HS-5 (cell line): ENCODE results near the gene GOSR2.
"Not testable (repeated sequence)": the region's sequence is repeated elsewhere in the genome, so short reads cannot be mapped to it uniquely, and the experiment has no call there.

Experiments
- DNase-seq: peaks from one replicate; pipeline ENCODE4 v3.0.0-alpha.2; 2012; ENCODE audit warnings: low read depth

The GOSR2 gene

DNA sequence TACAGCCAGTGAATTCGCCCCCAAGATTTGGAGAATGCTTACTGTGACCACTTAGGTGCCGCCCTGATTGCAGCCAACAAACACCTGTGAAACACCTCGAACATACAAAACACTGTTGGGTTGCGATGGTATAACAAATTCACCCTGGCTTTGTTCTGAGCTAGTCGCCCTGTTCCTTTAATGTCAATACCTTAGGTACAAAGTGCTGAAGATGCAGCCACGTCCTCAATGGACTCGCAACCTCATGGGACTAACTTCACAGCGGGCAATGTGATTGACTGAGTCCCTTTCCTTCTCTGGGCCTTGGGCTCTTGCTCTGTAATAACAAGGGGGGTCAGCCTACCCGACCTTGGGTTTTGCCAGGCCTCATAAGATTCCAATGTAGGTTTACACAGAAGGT is 28.9 kb upstream of the GOSR2 start:
- DNase-seq, result no peak

DNA sequence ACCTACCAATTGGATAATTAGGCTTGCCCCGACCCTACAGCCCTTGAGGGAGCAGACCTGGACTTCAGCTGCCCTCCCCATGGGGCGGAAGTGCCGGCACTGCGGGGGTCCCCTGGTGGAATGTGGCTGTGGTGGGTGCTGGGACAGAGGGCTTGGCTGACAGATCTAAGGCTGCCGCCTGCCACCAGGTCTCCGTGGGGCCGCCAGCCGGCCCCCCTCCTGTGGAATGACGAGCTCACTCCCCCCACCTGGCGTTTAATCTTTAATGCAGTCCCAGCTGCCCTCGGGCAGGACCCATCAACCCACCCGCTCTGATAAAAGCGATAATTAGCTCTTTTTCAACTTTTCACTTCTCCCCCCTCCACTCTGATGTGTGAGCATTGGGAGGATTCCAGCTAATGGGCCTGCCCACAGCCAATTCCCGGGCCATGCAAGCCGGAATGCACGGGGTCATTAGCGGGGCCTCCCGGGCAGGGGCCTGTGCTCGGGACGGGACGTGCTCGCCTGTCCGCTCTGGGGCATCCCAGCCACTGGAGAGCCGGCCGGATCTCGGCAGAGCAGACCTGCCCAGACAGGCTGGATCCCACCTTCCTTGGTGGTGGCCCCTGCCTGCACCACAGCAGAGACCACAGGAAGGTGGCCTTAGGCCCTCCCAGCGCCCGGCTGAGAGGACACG is 28.3 kb upstream of the GOSR2 start:
- DNase-seq, result no peak

DNA sequence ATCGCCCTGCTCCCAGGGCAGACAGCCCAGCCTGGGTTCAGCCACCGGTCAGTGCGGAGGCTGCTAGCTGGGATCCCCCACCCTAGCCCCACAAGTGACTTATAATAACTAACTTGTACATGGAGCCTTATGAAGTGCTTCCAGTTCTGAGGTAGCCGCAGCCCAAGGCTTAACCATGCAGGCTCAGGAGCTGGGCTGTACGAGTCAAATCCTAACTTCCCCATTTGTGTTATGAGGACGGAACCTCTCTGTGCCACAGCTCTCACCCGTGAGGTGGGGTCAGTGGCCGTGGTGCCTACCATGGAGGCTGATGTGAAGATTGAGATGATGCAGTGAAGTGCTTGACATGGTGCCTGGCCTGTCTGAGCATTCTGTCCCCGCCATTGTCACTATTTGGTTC is 27.8 kb upstream of the GOSR2 start:
- no peak for DNase-seq

DNA sequence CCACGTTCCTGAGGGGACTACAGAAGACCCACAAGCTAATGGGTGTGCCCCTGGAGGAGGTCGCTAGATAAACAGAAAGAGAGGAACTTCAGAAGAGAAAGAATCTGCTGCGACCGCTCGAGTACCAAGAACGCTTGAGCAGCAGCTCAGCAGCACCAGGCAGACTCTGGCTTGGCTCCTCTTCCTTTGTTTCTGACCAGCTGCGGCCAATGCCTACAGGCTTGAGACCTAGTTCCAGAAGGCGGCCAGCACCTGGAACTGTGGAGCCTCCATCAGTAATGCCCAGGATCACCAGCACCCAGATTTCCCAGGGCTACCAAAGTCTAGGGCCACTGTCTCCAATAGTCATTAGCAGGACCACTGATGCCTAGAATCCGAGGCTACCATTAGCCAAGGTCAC is 26.0 kb upstream of the GOSR2 start:
- DNase-seq, result no peak

DNA sequence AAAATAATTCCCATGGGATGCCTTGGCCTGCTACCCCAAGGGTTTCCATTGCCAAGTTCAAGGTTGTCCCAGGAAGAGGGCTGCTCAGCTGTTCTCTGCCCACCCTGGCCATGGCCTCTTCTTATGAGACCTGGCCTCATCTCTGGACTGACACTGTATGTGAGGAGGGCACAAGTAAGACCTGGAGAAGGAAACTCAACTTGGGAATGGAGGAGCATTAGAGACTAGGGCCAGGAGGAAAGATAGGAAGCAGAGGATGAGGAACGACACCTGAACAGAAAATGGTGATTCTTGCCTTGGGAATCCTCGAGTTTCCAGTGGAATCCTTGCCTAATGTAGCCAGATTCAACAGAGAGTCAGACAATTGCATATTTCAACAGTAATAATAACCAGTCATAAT is 24.6 kb upstream of the GOSR2 start:
- no peak for DNase-seq

DNA sequence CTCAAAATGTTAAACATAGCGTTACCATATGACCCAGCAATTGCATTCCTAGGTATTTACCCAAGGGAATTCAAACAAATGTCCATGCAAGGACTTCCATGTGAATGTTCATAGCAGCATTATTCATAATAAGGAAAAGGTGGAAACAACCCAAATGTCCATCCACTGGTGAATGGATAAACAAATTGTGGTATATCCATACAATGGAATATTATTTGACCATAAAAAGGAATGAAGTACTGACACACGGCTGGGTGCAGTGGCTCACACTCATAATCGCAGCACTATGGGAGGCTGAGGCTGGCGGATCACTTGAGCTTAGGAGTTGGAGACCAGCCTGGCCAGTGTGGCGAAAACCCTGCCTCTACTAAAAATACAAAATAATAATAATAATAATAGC is 24.1 kb upstream of the GOSR2 start:
- DNase-seq, result no peak

DNA sequence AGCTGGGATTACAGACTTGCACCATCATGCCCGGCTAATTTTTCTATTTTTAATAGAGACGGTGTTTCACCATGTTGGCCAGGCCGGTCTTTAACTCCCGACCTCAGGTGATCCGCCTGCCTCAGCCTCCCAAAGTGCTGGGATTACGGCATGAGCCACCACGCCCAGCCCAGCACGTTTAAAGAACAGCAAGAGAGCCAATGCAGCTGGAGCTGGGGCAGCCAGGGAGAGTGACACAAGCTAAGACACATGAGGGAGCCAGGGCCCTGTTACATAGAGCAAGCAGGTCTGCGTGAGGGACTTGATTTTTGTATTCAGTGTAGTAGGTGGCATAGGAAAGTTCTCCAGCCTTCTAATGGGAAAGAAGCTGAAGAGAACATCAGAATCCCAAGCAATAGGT is 21.7 kb upstream of the GOSR2 start:
- no peak for DNase-seq

DNA sequence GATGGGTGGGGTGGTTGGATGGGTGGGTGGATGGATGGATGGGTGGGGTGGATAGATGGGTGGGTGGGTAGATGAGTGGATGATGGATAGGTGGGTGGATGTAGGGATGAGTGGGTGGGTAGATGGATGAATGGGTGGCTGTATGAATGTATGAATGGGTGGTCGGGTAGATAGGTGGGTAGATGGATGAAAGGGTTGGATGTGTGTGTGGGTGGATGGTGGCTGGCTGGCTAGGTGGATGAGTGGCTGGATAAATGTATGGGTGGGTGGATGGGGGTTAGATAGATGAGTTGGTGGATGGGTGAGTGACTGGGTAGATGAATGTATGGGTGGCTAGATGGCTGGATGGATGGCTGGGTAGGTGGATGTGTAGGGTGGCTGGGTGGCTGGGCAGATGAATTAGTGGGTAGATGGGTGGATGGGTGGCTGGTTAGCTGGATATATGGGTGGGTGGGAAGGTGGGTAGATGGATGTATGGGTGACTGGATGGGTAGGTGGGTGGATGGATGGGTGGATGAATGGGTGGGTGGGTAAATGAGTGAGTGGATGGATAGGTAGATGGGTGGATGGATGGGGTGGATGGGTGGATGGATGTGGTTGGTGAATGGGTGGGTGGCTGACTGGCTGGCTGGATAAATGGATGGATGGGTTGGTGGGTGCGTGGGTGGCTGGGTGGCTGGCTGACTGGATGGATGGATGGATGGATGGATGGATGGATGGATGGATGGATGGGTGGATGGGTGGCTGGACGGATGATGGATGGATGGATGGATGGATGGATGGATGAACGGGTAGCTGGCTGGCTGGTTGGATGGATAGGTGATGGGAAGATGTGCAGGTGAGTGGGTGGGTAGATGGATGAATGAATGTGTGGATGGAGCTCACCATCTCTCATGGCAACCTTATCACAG is 18.9 kb upstream of the GOSR2 start:
- no peak for DNase-seq

DNA sequence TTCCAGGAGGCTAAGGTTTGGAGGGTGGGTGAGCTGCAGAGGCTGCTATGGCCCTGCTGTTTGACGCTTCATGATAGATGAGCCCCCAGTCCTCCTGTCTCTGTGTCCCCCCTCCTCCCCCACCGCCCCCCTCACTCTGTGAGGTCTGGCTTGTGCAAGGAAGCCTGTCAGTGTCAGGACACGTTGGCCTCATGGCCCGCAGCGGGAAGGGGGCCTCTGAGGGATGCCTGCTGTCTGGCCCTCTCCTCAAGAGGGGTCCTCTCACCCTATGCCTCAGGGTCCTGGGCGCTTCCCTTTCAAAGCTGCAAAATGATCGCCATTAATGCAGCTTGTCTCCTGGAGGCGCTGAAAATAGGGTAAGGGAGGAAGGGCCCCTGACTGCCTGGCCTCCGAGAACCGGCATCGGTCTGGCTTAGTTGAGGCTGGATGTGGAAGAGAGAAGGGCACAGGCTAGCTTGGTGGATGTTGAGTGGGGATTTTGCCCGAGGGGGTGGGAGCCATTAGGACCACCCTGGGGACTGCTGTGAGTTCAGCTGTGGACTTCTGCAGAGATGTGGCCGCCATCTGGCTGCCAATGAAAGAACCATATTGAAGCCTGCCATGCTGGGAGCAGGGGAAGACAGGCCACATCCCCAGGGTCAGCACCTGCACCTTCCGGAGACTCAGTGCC is 14.8 kb upstream of the GOSR2 start:
- DNase-seq, result no peak

DNA sequence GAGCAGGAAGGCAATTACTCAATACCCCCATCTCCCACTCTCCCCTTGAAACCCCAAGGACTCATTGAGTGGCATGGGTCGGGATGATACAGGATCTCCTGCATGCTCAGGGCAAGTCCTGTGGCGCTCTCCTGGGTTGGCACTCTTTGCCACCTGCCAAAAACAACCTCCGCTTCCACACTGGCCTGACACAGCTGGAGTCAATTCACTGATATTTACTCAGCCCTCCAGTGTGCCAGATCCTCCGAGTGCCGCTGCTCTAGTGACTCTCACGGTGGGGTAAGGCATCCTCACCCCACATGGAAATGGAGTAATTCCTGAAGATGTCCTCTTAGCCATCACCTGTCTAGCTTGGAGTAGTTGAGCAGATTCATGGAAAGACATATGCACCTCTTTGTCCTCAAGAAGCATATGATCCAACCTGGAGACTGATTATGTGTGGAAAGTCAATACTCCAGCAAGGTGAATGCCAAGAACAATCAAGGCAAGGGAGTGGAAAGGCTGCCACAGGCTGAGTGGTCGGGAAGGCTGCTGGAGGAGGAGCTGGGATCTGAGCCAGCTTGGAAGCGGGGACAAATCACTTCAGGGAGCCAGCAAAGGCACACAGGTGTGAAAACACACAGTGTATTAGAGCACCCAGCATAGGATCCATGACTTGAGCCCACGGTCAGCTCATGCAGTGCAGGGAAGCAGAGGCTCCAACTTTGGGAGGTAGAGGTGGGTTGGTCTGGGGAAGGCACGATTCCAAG is 12.6 kb upstream of the GOSR2 start:
- DNase-seq, result no peak

DNA sequence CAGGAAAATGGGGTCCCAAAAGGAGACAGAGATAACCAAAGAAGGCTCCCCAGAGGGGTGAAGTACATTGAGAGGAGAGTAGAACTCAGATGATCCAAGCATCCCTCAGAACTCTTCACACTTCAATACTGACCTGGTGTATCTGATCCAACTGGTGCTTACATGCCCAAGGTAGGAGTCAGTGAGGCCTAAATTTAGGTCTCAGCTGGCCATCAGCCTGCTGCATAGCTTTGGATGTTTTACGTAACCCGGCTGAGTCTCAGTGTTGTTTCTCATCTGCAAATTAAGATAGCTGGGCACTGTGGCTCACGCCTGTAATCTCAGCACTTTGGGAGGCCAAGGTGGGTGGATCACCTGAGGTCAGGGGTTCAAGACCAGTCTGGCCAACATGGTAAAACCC is 11.6 kb upstream of the GOSR2 start:
- no peak for DNase-seq

DNA sequence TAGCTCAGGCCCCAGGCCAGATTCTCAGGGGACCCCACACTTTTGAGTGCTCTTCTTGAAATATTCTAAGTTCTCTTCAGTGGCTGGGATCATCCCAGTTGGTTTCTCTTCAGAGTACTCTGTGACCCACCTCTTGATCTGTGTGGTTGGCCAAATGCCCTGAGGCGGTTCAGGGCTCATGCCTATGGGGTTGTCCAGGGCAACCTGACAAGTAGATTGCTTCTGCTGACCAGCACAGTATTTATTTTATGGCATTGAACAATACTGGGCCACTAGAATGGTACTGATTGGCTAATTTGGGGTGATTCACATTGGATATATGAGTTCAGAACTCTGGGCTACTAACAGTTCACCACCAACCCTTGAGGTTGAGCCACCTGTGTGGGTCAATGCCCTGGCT is 7.4 kb upstream of the GOSR2 start:
- peak; percentile 30 for DNase-seq

DNA sequence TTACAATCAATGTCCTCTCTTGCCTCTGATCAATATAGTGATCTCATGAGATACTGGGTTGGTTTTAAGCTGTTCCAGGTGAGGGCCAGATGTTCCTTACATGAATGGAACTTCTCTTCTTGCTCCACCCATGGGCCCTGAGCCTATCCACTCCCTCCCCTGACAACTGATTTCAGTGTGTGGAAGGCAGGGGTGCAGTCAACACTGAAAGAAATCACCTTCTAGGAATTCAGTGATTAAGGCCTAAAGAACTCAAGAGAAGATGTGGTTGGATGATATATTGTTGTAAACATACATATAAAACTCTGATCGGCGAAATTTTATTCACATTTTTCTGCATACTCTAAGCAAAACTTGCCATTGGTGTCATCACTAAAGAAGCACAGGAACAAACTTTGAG is 6.7 kb upstream of the GOSR2 start:
- peak; percentile 78 for DNase-seq

DNA sequence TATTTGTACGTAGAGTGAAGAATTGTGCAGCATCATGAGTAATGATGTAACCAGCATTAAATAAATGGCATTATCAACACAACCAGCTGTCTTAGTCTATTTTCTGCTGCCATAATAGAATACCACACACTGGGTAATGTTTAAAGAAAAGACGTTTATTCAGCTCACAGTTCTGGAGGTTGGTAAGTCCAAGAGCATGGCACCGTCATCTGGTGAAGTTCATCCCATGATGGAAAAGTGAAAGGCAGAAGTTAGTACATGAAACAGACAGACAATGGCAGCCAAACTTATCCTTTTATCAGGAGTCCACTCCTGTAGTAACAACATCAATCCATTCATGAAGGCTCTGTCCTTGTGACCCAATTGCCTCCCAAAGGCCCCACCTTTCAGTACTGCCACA is 6.3 kb upstream of the GOSR2 start:
- DNase-seq, result no peak

DNA sequence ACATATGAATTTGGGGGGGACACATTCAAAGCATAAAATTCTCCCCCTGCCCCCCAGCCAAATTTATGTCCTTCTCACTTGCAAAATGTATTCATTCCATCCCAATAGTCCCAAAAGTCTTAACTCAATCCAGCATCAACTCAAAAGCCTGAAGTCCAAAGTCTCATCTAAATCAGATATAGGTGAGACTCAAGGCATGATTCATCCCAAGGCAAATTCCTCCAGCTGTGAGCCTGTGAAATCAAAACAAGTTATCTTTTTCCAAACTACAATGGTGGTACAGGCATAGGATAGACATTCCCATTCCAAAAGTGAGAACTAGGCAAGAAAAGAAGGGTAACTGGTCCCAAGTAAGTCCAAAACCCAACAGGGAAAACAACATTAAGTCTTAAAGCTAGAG is 5.9 kb upstream of the GOSR2 start:
- DNase-seq, result no peak

DNA sequence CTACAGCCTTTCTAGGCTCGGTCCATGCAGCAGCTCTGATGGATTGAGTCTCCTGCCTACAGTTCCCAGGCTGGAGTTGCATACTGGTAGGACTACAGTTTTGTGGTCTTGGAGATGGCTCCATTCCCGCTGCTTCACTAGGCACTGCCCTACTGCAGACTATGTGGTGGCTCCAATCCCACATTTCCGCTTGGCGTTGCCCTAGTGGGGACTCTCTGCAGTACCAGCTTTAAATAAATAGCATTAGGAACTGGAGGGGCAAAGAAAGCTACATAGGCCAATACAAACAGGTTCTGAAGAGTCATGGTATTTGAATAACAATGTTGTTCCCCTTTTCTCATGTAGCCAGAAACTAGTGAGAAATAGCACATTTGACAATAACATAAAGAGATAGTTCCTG is 5.4 kb upstream of the GOSR2 start:
- DNase-seq, result no peak

DNA sequence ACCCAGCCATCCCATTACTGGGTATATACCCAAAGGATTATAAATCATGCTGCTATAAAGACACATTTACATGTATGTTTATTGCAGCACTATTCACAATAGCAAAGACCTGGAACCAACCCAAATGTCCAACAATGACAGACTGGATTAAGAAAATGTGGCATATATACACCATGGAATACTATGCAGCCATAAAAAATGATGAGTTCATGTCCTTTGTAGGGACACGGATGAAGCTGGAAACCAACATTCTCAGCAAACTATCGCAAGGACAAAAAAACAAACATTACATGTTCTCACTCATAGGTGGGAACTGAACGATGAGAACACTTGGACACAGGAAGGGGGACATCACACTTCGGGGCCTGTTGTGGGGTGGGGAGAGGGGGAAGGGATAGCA is 998 bp upstream of the GOSR2 start:
- not testable (repeated sequence) for DNase-seq

DNA sequence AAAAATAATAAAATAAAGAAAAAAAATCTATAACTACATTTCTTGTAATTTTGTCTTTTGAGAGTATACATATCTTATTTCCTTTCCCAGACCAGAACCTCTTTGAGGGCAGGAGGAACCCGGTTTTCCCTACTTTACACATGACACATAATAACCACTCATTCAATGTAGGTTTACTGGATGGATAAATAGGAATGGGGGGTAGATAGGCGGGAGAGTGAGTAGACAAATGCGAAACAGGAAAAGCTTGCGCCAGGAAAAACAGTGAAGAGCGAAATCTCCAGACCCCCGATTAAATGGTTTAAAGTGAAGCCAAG is 515 bp upstream of the GOSR2 start:
- DNase-seq, result no peak

DNA sequence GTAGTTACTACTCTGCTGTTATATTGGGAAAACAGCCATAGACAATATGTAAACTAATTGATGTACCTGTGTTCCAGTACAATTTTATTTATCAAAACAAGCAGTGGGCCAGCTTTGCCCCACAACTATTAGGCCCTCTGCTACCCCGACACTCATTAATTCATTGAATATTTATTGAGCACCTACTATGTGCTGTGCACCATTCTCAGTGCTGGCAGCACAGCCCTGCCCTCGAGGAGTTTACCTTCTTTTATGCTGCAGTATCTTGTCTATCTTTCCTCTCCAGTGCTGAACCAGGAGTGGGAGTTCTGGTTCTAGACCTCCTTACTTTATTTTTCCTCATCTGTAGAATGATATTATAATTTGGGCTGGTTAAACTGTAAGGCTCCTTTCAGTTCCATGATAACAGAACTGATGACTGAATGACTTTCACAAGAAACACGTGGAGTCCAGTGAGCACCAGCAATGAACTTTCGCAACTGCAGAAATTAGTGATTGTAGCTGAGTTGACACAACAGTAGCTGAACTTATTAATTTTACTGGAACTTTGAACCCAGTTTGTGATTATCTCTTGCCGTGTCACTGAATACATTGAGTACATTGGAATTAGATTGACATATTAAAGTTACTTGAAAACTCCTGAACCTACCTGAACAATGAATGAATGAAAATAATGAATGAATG is 2.4 kb downstream of the GOSR2 start:
- no peak for DNase-seq

DNA sequence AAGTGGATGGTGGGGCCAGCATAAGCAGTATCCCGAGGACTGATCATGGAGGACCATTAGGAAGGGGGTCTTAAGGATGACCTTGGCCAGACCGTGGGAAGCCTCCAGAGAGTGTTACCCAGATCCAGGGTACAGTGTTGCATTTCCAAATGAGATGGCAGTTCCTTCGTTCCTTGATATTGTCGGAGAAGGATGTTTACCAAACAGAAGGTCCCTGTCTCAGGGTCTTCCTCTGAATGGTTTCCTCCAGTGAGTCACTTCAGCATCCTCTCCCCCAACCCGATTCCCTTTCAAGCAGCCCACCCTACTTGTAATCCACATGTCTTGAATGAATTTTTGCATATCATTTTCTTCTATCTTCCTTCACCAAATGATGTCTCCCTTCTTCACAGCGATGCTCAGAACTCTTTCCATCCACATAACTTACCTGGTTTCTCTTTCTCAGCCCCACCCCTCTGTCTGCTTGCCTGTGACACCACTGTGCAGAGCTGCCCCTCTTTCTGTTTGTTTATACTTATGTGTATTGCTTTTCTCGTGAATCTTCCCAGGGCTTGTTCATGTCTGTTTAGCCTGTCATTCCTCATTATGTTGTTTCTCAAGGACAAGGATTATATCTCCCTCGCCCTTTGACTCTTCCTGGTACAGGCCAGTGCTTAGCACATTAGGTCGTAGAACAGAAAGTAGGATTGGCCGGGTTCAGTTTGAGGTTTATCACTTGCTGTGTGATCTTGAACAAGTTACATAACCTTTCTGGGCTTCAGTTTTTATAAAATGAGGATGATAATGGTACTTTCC is 5.7 kb downstream of the GOSR2 start:
- DNase-seq, result no peak

DNA sequence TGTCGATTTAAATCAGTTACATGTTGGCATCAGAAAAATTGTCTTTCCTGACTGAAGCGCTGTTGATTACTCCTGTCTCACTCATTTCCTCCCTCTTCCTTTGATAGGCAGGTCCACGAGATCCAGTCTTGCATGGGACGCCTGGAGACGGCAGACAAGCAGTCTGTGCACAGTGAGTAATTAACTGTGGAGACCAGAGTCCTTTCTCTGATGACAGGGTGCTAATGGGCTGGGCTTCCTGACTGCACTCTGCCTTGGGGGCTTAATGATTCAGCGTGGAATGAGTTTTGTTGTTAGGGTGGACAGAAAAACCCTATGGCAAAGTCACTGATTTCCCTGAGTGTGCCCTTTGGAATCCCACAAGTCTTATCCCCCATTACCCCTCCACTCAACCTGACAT is 6.5 kb downstream of the GOSR2 start:
- no peak for DNase-seq
